Muscle layer of colon (tissue), 2 donors: ENCODE measurements around the gene MSANTD3.
"Not testable (repeated sequence)": the region's sequence is repeated elsewhere in the genome, so short reads cannot be mapped to it uniquely, and the experiment has no call there.

Experiments
- H3K27ac ChIP-seq: one replicate; pipeline ENCODE4 v1.7.0; 2013; ENCODE audit warnings: low read depth, mild to moderate bottlenecking, low read length, moderate library complexity
- H3K27me3 ChIP-seq, 2 donors: one replicate each; pipeline ENCODE4 v1.7.0; 2013; ENCODE audit warnings: low read length in 2 of 2, mild to moderate bottlenecking in 2 of 2; ENCODE audit not compliant: insufficient read depth in 2 of 2, control insufficient read depth in 1 of 2
- H3K36me3 ChIP-seq: one replicate; pipeline ENCODE4 v1.7.0; 2013; ENCODE audit warnings: mild to moderate bottlenecking, low read length; ENCODE audit not compliant: insufficient read depth
- H3K4me1 ChIP-seq: one replicate; pipeline ENCODE4 v1.7.0; 2013; ENCODE audit warnings: mild to moderate bottlenecking, low read length; ENCODE audit not compliant: insufficient read depth
- H3K4me3 ChIP-seq, 2 donors: one replicate each; pipeline ENCODE4 v1.7.0; 2013; ENCODE audit warnings: low read length in 2 of 2, low read depth in 1 of 2, mild to moderate bottlenecking in 1 of 2, moderate library complexity in 1 of 2
- H3K9ac ChIP-seq: one replicate; pipeline ENCODE4 v1.7.0; 2013; ENCODE audit warnings: low read length
- H3K9me3 ChIP-seq: one replicate; pipeline ENCODE4 v1.7.0; 2013; ENCODE audit warnings: mild to moderate bottlenecking, low read length
- donor health status: abdominal sarcoma.
- donor health status: Adenocarcinoma of cecum.

The MSANTD3 gene

GRCh38 chr9:100431886-100432285, 4.9 kb downstream of the MSANTD3 start:
- Histone ChIP-seq H3K27me3 (no peaks in the 10 kb centered on the region), H3K9ac (no peak overlapping the region), H3K9me3 (no peaks in the 10 kb centered on the region), H3K36me3 (no peaks in the 10 kb centered on the region), H3K4me3 (no peak overlapping the region), H3K4me1 (peaks cover 22% of the 10 kb centered on the region), H3K27ac (no peak overlapping the region)

GRCh38 chr9:100432736-100433135, 5.8 kb downstream of the MSANTD3 start:
- Histone ChIP-seq H3K4me3 (no peak overlapping the region), H3K27me3 (no peaks in the 10 kb centered on the region), H3K9me3 (no peaks in the 10 kb centered on the region), H3K4me1 (peaks cover 21% of the 10 kb centered on the region), H3K9ac (no peak overlapping the region), H3K36me3 (no peaks in the 10 kb centered on the region), H3K27ac (no peak overlapping the region)

GRCh38 chr9:100436571-100436970, 9.6 kb downstream of the MSANTD3 start:
- no peaks in the 10 kb centered on the region for H3K9me3 ChIP-seq
- H3K27me3 ChIP-seq: no peaks in the 10 kb centered on the region
- H3K36me3 ChIP-seq: no peaks in the 10 kb centered on the region
- no peak overlapping the region for H3K27ac ChIP-seq
- no peaks in the 10 kb centered on the region for H3K4me1 ChIP-seq
- no peak overlapping the region for H3K4me3 ChIP-seq
- no peak overlapping the region for H3K9ac ChIP-seq

- Histone ChIP-seq H3K9ac (no peak overlapping the region), H3K27ac (no peak overlapping the region), H3K27me3 (no peaks in the 10 kb centered on the region), H3K9me3 (no peaks in the 10 kb centered on the region), H3K36me3 (no peaks in the 10 kb centered on the region), H3K4me1 (no peaks in the 10 kb centered on the region), H3K4me3 (no peak overlapping the region)
Observed at GRCh38 chr9:100437860-100438805, 11.2 kb downstream of the MSANTD3 start.

GRCh38 chr9:100440071-100440470, 13.1 kb downstream of the MSANTD3 start:
- no peaks in the 10 kb centered on the region for H3K4me1 ChIP-seq
- no peaks in the 10 kb centered on the region for H3K36me3 ChIP-seq
- H3K4me3 ChIP-seq: no peak overlapping the region
- no peak overlapping the region for H3K9ac ChIP-seq
- no peaks in the 10 kb centered on the region for H3K9me3 ChIP-seq
- no peak overlapping the region for H3K27ac ChIP-seq
- H3K27me3 ChIP-seq: no peaks in the 10 kb centered on the region

GRCh38 chr9:100440487-100440886, 13.5 kb downstream of the MSANTD3 start:
- H3K9me3 ChIP-seq, H3K36me3 ChIP-seq, H3K27ac ChIP-seq, H3K4me1 ChIP-seq, H3K9ac ChIP-seq, H3K4me3 ChIP-seq, H3K27me3 ChIP-seq: not testable (repeated sequence)

- Histone ChIP-seq H3K27ac (no peak overlapping the region), H3K9ac (no peak overlapping the region), H3K36me3 (no peaks in the 10 kb centered on the region), H3K27me3 (no peaks in the 10 kb centered on the region), H3K4me1 (no peaks in the 10 kb centered on the region), H3K4me3 (no peak overlapping the region), H3K9me3 (no peaks in the 10 kb centered on the region)
Observed at GRCh38 chr9:100441911-100442361, 15.0 kb downstream of the MSANTD3 start.

GRCh38 chr9:100443781-100444768, 17.1 kb downstream of the MSANTD3 start:
- H3K4me1 ChIP-seq: no peaks in the 10 kb centered on the region
- no peaks in the 10 kb centered on the region for H3K36me3 ChIP-seq
- H3K9me3 ChIP-seq: no peaks in the 10 kb centered on the region
- H3K27me3 ChIP-seq: no peaks in the 10 kb centered on the region
- no peak overlapping the region for H3K9ac ChIP-seq
- no peak overlapping the region for H3K27ac ChIP-seq
- H3K4me3 ChIP-seq: no peak overlapping the region

GRCh38 chr9:100445161-100445902, 18.4 kb downstream of the MSANTD3 start:
- no peak overlapping the region for H3K4me3 ChIP-seq
- H3K27ac ChIP-seq: no peak overlapping the region
- H3K4me1 ChIP-seq: no peaks in the 10 kb centered on the region
- no peaks in the 10 kb centered on the region for H3K27me3 ChIP-seq
- H3K36me3 ChIP-seq: no peaks in the 10 kb centered on the region
- no peaks in the 10 kb centered on the region for H3K9me3 ChIP-seq
- H3K9ac ChIP-seq: no peak overlapping the region

- no peak overlapping the region for H3K9ac ChIP-seq
Observed at GRCh38 chr9:100445903-100446549, 19.1 kb downstream of the MSANTD3 start.

More at GRCh38 chr9:100445903-100446549, 19.1 kb downstream of the MSANTD3 start:
- H3K9me3 ChIP-seq: no peaks in the 10 kb centered on the region
- no peaks in the 10 kb centered on the region for H3K36me3 ChIP-seq
- H3K27ac ChIP-seq: no peak overlapping the region
- H3K27me3 ChIP-seq: no peaks in the 10 kb centered on the region
- H3K4me3 ChIP-seq: no peak overlapping the region
- no peaks in the 10 kb centered on the region for H3K4me1 ChIP-seq
